GM12878 (cell line): ENCODE data around the gene DDX54. TPM values are rescaled to one million over a fixed set of nuclear protein-coding genes. Genes with fewer than 3 reads are reported as not detected.

Source experiments
- CHD2 ChIP-seq: IDR thresholded peaks from 2 replicates; pipeline ENCODE4 v1.6.1; 2011; ENCODE audit warnings: low read depth, low read length, improper control_type of control experiment, borderline replicate concordance
- FOXK2 ChIP-seq: fragments of 450-650 bp; IDR thresholded peaks from 2 replicates; pipeline ENCODE4 v1.6.1; 2017; ENCODE audit warnings: mild to moderate bottlenecking, moderate library complexity
- HDAC2 ChIP-seq: fragments of 200-600 bp; sonication (generic); IDR thresholded peaks from 2 replicates; pipeline ENCODE4 v1.6.1; 2017
- IRF3 ChIP-seq: fragments of 450-650 bp; IDR thresholded peaks from 2 replicates; pipeline ENCODE4 v1.6.1; 2014; ENCODE audit warnings: mild to moderate bottlenecking
- MEF2B ChIP-seq: fragments of 450-650 bp; IDR thresholded peaks from 2 replicates; pipeline ENCODE4 v1.6.1; 2018; ENCODE audit warnings: mild to moderate bottlenecking, moderate library complexity; ENCODE audit not compliant: partially characterized antibody, poor library complexity, severe bottlenecking
- MTA3 ChIP-seq: IDR thresholded peaks from 2 replicates; pipeline ENCODE4 v1.6.1; 2012; ENCODE audit warnings: low read length, inconsistent platforms, borderline replicate concordance
- NFIC ChIP-seq: IDR thresholded peaks from 2 replicates; pipeline ENCODE4 v1.6.1; 2012; ENCODE audit warnings: low read depth, mild to moderate bottlenecking, inconsistent platforms, low read length, moderate library complexity
- NR2F1 ChIP-seq: fragments of 450-650 bp; conservative IDR thresholded peaks from 2 replicates; pipeline ENCODE4 v1.6.1; 2017; ENCODE audit warnings: mild to moderate bottlenecking
- PAX5 ChIP-seq: IDR thresholded peaks from 2 replicates; pipeline ENCODE4 v1.6.1; 2011; ENCODE audit warnings: low read depth, low read length, borderline replicate concordance
- POLR2A ChIP-seq: IDR thresholded peaks from 2 replicates; pipeline ENCODE4 v1.6.1; 2011; ENCODE audit warnings: low read depth, mild to moderate bottlenecking, low read length
- POLR2AphosphoS2 ChIP-seq: IDR thresholded peaks from 2 replicates; pipeline ENCODE4 v1.6.1; 2011; ENCODE audit warnings: low read depth, mild to moderate bottlenecking, low read length, improper control_type of control experiment, moderate library complexity
- PRDM15 ChIP-seq: fragments of 450-650 bp; formaldehyde crosslinking; IDR thresholded peaks from 2 replicates; pipeline ENCODE4 v1.4.0; 2020; ENCODE audit warnings: mild to moderate bottlenecking, moderate library complexity
- RAD51 ChIP-seq: fragments of 450-650 bp; IDR thresholded peaks from 2 replicates; pipeline ENCODE4 v1.6.1; 2016; ENCODE audit warnings: moderate library complexity, mild to moderate bottlenecking, inconsistent platforms
- RELA ChIP-seq: fragments of 450-650 bp; IDR thresholded peaks from 2 replicates; pipeline ENCODE4 v1.8.0; 2014; ENCODE audit warnings: borderline replicate concordance; ENCODE audit not compliant: partially characterized antibody
- TCF3 ChIP-seq: IDR thresholded peaks from 2 replicates; pipeline ENCODE4 v1.6.1; 2012; ENCODE audit warnings: low read depth, mild to moderate bottlenecking, low read length, borderline replicate concordance; ENCODE audit not compliant: insufficient read depth
- YBX1 ChIP-seq: fragments of 450-650 bp; IDR thresholded peaks from 2 replicates; pipeline ENCODE4 v1.6.1; 2016; ENCODE audit warnings: antibody characterized with exemption
- ZNF24 ChIP-seq: fragments of 450-650 bp; IDR thresholded peaks from 2 replicates; pipeline ENCODE4 v1.6.1; 2017; ENCODE audit warnings: antibody characterized with exemption, mild to moderate bottlenecking
- ZNF274 ChIP-seq: IDR thresholded peaks from one replicate; pipeline ENCODE4 v1.8.0; 2011; ENCODE audit not compliant: insufficient read length, insufficient read depth
- polyA plus RNA-seq, 11 experiments: library from polyadenylated mRNA; depleted of rRNA in 4 of 11; unstranded in 6 of 11; stranded (reverse) in 5 of 11; fragments of >200 nt; fragmentation: Nextera tagmentation in 4 of 11; fragmentation: Illumina TruSeq in 1 of 11; extraction: Ambion mirVana in 4 of 11; extraction: Trizol in 1 of 11; gene quantifications; 1 replicate in 1 of 11; 2 replicates in 10 of 11; pipeline versions ENCODE4 v1.2.1 to v1.2.3, GENCODE V29; 2011 to 2016; ENCODE audit warnings: inconsistent platforms in 2 of 11, missing spikeins in 2 of 11, low read depth in 1 of 11
- total RNA-seq, 4 experiments: library from RNA; depleted of rRNA in 3 of 4; stranded (reverse); fragments of >200 nt in 3 of 4; fragmentation: Illumina TruSeq in 1 of 4; extraction: Trizol in 1 of 4; gene quantifications; 2 replicates each; pipeline versions ENCODE4 v1.2.1 to v1.2.3, GENCODE V29; 2013 to 2021
- TF ChIP-seq, protein P1 (sequence below): fragments of 450-650 bp; IDR thresholded peaks from 2 replicates; pipeline ENCODE4 v1.6.1; 2016; ENCODE audit warnings: mild to moderate bottlenecking
- TF ChIP-seq, protein P2 (sequence below): fragments of 450-650 bp; formaldehyde crosslinking; IDR thresholded peaks from 2 replicates; pipeline ENCODE4 v1.5.0; 2022; ENCODE audit warnings: mild to moderate bottlenecking, missing genetic modification characterization

The DDX54 gene
- total and polyA plus RNA-seq, 10 of the 15 experiments (the other 5 are each of a cell fraction or from before 2014, with no cell fraction given), result 1.9 to 115 (median 56.3) TPM

- TF ChIP-seq PRDM15 (CRISPR knock-in tag) (no peak), TCF3 (peak; percentile 91; the same call in 1 of the 2 replicates), ZNF274 (no peak), FOXK2 (no peak; the same call in 1 of the 2 replicates), POLR2AphosphoS2 (no peak; the same call in 1 of the 2 replicates), NFIC (peak; percentile 98), NR2F1 (peak; percentile 99), HDAC2 (no peak), YBX1 (no peak), IRF3 (no peak), RELA (peak; percentile 79), ZNF24 (peak; percentile 61; the same call in 1 of the 2 replicates), MTA3 (peak; percentile 98), POLR2A (peak; percentile 75), CHD2 (peak; percentile 83; the same call in 1 of the 2 replicates), RAD51 (peak; percentile 61), PAX5 (peak; percentile 77), MEF2B (peak; percentile 96)
- TF ChIP-seq, protein P1, sequence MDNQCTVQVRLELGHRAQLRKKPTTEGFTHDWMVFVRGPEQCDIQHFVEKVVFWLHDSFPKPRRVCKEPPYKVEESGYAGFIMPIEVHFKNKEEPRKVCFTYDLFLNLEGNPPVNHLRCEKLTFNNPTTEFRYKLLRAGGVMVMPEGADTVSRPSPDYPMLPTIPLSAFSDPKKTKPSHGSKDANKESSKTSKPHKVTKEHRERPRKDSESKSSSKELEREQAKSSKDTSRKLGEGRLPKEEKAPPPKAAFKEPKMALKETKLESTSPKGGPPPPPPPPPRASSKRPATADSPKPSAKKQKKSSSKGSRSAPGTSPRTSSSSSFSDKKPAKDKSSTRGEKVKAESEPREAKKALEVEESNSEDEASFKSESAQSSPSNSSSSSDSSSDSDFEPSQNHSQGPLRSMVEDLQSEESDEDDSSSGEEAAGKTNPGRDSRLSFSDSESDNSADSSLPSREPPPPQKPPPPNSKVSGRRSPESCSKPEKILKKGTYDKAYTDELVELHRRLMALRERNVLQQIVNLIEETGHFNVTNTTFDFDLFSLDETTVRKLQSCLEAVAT, result peak; percentile 99
- TF ChIP-seq, protein P2, sequence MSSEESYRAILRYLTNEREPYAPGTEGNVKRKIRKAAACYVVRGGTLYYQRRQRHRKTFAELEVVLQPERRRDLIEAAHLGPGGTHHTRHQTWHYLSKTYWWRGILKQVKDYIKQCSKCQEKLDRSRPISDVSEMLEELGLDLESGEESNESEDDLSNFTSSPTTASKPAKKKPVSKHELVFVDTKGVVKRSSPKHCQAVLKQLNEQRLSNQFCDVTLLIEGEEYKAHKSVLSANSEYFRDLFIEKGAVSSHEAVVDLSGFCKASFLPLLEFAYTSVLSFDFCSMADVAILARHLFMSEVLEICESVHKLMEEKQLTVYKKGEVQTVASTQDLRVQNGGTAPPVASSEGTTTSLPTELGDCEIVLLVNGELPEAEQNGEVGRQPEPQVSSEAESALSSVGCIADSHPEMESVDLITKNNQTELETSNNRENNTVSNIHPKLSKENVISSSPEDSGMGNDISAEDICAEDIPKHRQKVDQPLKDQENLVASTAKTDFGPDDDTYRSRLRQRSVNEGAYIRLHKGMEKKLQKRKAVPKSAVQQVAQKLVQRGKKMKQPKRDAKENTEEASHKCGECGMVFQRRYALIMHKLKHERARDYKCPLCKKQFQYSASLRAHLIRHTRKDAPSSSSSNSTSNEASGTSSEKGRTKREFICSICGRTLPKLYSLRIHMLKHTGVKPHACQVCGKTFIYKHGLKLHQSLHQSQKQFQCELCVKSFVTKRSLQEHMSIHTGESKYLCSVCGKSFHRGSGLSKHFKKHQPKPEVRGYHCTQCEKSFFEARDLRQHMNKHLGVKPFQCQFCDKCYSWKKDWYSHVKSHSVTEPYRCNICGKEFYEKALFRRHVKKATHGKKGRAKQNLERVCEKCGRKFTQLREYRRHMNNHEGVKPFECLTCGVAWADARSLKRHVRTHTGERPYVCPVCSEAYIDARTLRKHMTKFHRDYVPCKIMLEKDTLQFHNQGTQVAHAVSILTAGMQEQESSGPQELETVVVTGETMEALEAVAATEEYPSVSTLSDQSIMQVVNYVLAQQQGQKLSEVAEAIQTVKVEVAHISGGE (CRISPR knock-in tag), result no peak
These were observed 23.0 kb upstream of the DDX54 start (continued) for GRCh38 chr12:113208041-113208934.
